GM15510 (cell line): ENCODE measurements around the gene TRPM2.

Experiments used
- POLR2A ChIP-seq: IDR thresholded peaks from 3 replicates; pipeline ENCODE4 v1.6.1; 2011; ENCODE audit warnings: borderline replicate concordance; ENCODE audit not compliant: insufficient read length; ENCODE audit errors: extremely low read depth

Gene TRPM2

GRCh38 chr21:44389335-44389734 lies 35.9 kb downstream of the TRPM2 start:
- no peak for TF ChIP-seq POLR2A

- TF ChIP-seq POLR2A: no peak
These were observed 37.5 kb downstream of the TRPM2 start for GRCh38 chr21:44390886-44391285.

- TF ChIP-seq POLR2A: no peak
These were observed 38.1 kb downstream of the TRPM2 start for GRCh38 chr21:44391345-44392091.

- no peak for TF ChIP-seq POLR2A
These were observed 38.8 kb downstream of the TRPM2 start for GRCh38 chr21:44392185-44392584.

GRCh38 chr21:44392916-44393315 lies 39.5 kb downstream of the TRPM2 start:
- TF ChIP-seq POLR2A: no peak

GRCh38 chr21:44394733-44395132 lies 41.3 kb downstream of the TRPM2 start:
- no peak for TF ChIP-seq POLR2A

GRCh38 chr21:44395260-44395659 lies 41.8 kb downstream of the TRPM2 start:
- TF ChIP-seq POLR2A: no peak

GRCh38 chr21:44397431-44398031 lies 44.1 kb downstream of the TRPM2 start:
- no peak for TF ChIP-seq POLR2A

- no peak for TF ChIP-seq POLR2A
These were observed 45.1 kb downstream of the TRPM2 start for GRCh38 chr21:44398499-44398898.

GRCh38 chr21:44399151-44399954 lies 45.9 kb downstream of the TRPM2 start:
- no peak for TF ChIP-seq POLR2A

GRCh38 chr21:44399955-44400790 lies 46.8 kb downstream of the TRPM2 start:
- TF ChIP-seq POLR2A: no peak

GRCh38 chr21:44400791-44401385 lies 47.5 kb downstream of the TRPM2 start:
- no peak for TF ChIP-seq POLR2A

- no peak for TF ChIP-seq POLR2A
These were observed 48.2 kb downstream of the TRPM2 start for GRCh38 chr21:44401386-44402160.

- no peak for TF ChIP-seq POLR2A
These were observed 49.1 kb downstream of the TRPM2 start for GRCh38 chr21:44402323-44403105.
